ENCODE measurements around the gene UGT1A7.

Gene UGT1A7

GRCh38 chr2:233761040-233761769, 79.5 kb downstream of the UGT1A7 start:
- no peak for DNase-seq (ENCODE audit: low spot score)

- DNase-seq (ENCODE audit: low spot score), result no peak
These were observed 82.6 kb downstream of the UGT1A7 start for GRCh38 chr2:233764264-233764663.

GRCh38 chr2:233764761-233765160, 83.1 kb downstream of the UGT1A7 start:
- DNase-seq (ENCODE audit: low spot score), result no peak

GRCh38 chr2:233766416-233766815, 84.7 kb downstream of the UGT1A7 start:
- no peak for DNase-seq (ENCODE audit: low spot score)

- DNase-seq (ENCODE audit: low spot score), result no peak
These were observed 86.4 kb downstream of the UGT1A7 start for GRCh38 chr2:233768076-233768475.

GRCh38 chr2:233769260-233769659, 87.6 kb downstream of the UGT1A7 start:
- DNase-seq (ENCODE audit: low spot score), result no peak

- DNase-seq (ENCODE audit: low spot score), result no peak
These were observed 90.5 kb downstream of the UGT1A7 start for GRCh38 chr2:233772153-233772552.

- DNase-seq (ENCODE audit: low spot score), result no peak
These were observed 90.9 kb downstream of the UGT1A7 start for GRCh38 chr2:233772583-233772982.

GRCh38 chr2:233773854-233774253, 92.2 kb downstream of the UGT1A7 start:
- DNase-seq (ENCODE audit: low spot score), result no peak

- no peak for DNase-seq (ENCODE audit: low spot score)
These were observed 93.7 kb downstream of the UGT1A7 start for GRCh38 chr2:233775414-233775813.

- no peak for DNase-seq (ENCODE audit: low spot score)
These were observed 96.3 kb downstream of the UGT1A7 start, which contains the start of gene MROH2A for GRCh38 chr2:233778030-233778429. Gene MROH2A (plus strand): TSS chr2:233778330. CDS start chr2:233779359, 1,029 bp downstream.

GRCh38 chr2:233779722-233780121, 98.0 kb downstream of the UGT1A7 start:
- DNase-seq (ENCODE audit: low spot score), result no peak

- DNase-seq (ENCODE audit: low spot score), result no peak
These were observed 99.1 kb downstream of the UGT1A7 start for GRCh38 chr2:233780771-233781170.

GRCh38 chr2:233789554-233789953, 107.9 kb downstream of the UGT1A7 start:
- DNase-seq (ENCODE audit: low spot score), result no peak

- DNase-seq (ENCODE audit: low spot score), result no peak
These were observed 109.6 kb downstream of the UGT1A7 start for GRCh38 chr2:233791151-233791882.

GRCh38 chr2:233791883-233792329, 110.2 kb downstream of the UGT1A7 start:
- DNase-seq (ENCODE audit: low spot score), result no peak

- DNase-seq (ENCODE audit: low spot score), result no peak
These were observed 111.0 kb downstream of the UGT1A7 start for GRCh38 chr2:233792720-233793119.

- no peak for DNase-seq (ENCODE audit: low spot score)
These were observed 111.9 kb downstream of the UGT1A7 start for GRCh38 chr2:233793465-233794127.

GRCh38 chr2:233794128-233794658, 112.5 kb downstream of the UGT1A7 start:
- DNase-seq (ENCODE audit: low spot score), result no peak

- no peak for DNase-seq (ENCODE audit: low spot score)
These were observed 114.1 kb downstream of the UGT1A7 start for GRCh38 chr2:233795735-233796171.

GRCh38 chr2:233796254-233796653, 114.6 kb downstream of the UGT1A7 start:
- no peak for DNase-seq (ENCODE audit: low spot score)

- DNase-seq (ENCODE audit: low spot score), result no peak
These were observed 116.8 kb downstream of the UGT1A7 start for GRCh38 chr2:233798335-233799086.
